K562 (cell line): ENCODE results near the gene PTPRR. TPM values are rescaled to one million over a fixed set of nuclear protein-coding genes. Genes with fewer than 3 reads are reported as not detected.

Experiments used
- ATAC-seq: fragments of 200-7000 bp; cut with Tn5 transposase; 3 replicates; pipeline ENCODE4 v1.9.1; 2020; ENCODE audit warnings: moderate library complexity
- BruUV-seq: library from RNA; stranded (reverse); fragments of 400-500 nt; replicated peaks from 2 replicates; lab custom pipeline; 2021; lab: Mats Ljungman, UMichigan
- CTCF ChIA-PET: fragments of 300-600 bp; formaldehyde crosslinking; extraction: SDS; loops from one replicate; lab custom pipeline; 2021; ENCODE audit warnings: low intra/inter-chr PET ratio; lab: Yijun Ruan, JAX
- POLR2A ChIA-PET: fragments of 300-600, 350-650 bp; sonication (Branson Sonifier 250); formaldehyde crosslinking; extraction: SDS; loops from one replicate; lab custom pipeline; 2021; ENCODE audit warnings: antibody characterized with exemption, inconsistent platforms; lab: Yijun Ruan, JAX
- DNase-seq, 4 experiments: peaks; one replicate each; pipeline versions ENCODE4 v3.0.0 to v3.0.0-alpha.2; 2011 to 2018; ENCODE audit warnings: low spot score in 3 of 4, mixed read lengths in 3 of 4; ENCODE audit errors: extremely low read depth in 1 of 4
- FAIRE-seq: peaks from 2 replicates; lab custom pipeline; 2011; peaks lifted over from hg19 to GRCh38; lab: Jason Lieb, UNC
- H2AFZ ChIP-seq: 2 replicates; pipeline ENCODE4 v1.6.0; 2011; ENCODE audit warnings: low read depth, low read length, control low read depth, inconsistent platforms
- H3K27ac ChIP-seq: fragments of 200-600 bp; 3 replicates; pipeline ENCODE4 v1.8.0; 2011; ENCODE audit warnings: low read depth, mild to moderate bottlenecking, control low read depth, inconsistent platforms, low read length, moderate library complexity, mixed read lengths; ENCODE audit errors: extremely low read depth
- H3K27me3 ChIP-seq, 2 experiments: fragments of 300-600 bp in 1 of 2; 2 replicates in 1 of 2; 3 replicates in 1 of 2; pipeline versions ENCODE4 v1.6.0 to v1.8.0; 2011; ENCODE audit warnings: inconsistent platforms in 2 of 2, low read length in 2 of 2, mild to moderate bottlenecking in 1 of 2, mixed read lengths in 1 of 2, moderate library complexity in 1 of 2; ENCODE audit not compliant: control insufficient read depth in 2 of 2, insufficient read depth in 2 of 2
- H3K36me3 ChIP-seq: fragments of 300-600 bp; 3 replicates; pipeline ENCODE4 v1.8.0; 2011; ENCODE audit warnings: mild to moderate bottlenecking, low read length, inconsistent platforms; ENCODE audit not compliant: control insufficient read depth, insufficient read depth
- H3K4me1 ChIP-seq, 2 experiments: fragments of 200-600 bp in 1 of 2; replicated peaks in 1 of 2; 2 replicates in 1 of 2; 3 replicates in 1 of 2; pipeline versions ENCODE4 v1.5.1 to v1.8.0; 2011; ENCODE audit warnings: inconsistent platforms in 2 of 2, low read length in 2 of 2, mild to moderate bottlenecking in 1 of 2, mixed read lengths in 1 of 2, moderate library complexity in 1 of 2; ENCODE audit not compliant: control insufficient read depth in 2 of 2, insufficient read depth in 2 of 2
- H3K4me2 ChIP-seq: 2 replicates; pipeline ENCODE4 v1.6.1; 2011; ENCODE audit warnings: low read length, control low read depth, inconsistent platforms, mixed read lengths; ENCODE audit not compliant: insufficient read depth
- H3K4me3 ChIP-seq: fragments of 200-600 bp; sonication (generic), shearing (Covaris generic); 2 replicates; pipeline ENCODE4 v1.5.1; 2016; ENCODE audit warnings: control low read depth, inconsistent platforms
- H3K79me2 ChIP-seq: fragments of 200-600 bp; 3 replicates; pipeline ENCODE4 v1.8.0; 2011; ENCODE audit warnings: low read length, inconsistent platforms; ENCODE audit not compliant: control insufficient read depth, insufficient read depth
- H3K9ac ChIP-seq, 2 experiments: 2 replicates each; pipeline versions ENCODE4 v1.6.0 to v1.6.1; 2011; ENCODE audit warnings: low read depth in 2 of 2, low read length in 2 of 2, control low read depth in 1 of 2, inconsistent platforms in 1 of 2, mild to moderate bottlenecking in 1 of 2, mixed read lengths in 1 of 2; ENCODE audit not compliant: insufficient read depth in 1 of 2
- H3K9me1 ChIP-seq: one replicate; pipeline ENCODE4 v1.6.0; 2011; ENCODE audit warnings: inconsistent platforms, mild to moderate bottlenecking, low read length, moderate library complexity; ENCODE audit not compliant: control insufficient read depth, insufficient read depth
- H3K9me3 ChIP-seq: replicated peaks from 2 replicates; pipeline ENCODE4 v1.5.1; 2011; ENCODE audit warnings: low read depth, low read length, inconsistent platforms; ENCODE audit not compliant: control insufficient read depth, insufficient read depth
- H4K20me1 ChIP-seq: replicated peaks from 2 replicates; pipeline ENCODE4 v1.6.1; 2011; ENCODE audit warnings: low read length, inconsistent platforms, mixed read lengths; ENCODE audit not compliant: control insufficient read depth, insufficient read depth
- CBX5 ChIP-seq: IDR thresholded peaks from 2 replicates; pipeline ENCODE4 v1.6.1; 2014; ENCODE audit warnings: low read depth, borderline replicate concordance
- ERF ChIP-seq: fragments of 450-650 bp; formaldehyde crosslinking; IDR thresholded peaks from 2 replicates; pipeline ENCODE4 v1.4.0; 2020; ENCODE audit warnings: mild to moderate bottlenecking, mixed read lengths
- NCOR1 ChIP-seq: fragments of 450-650 bp; IDR thresholded peaks from 2 replicates; pipeline ENCODE4 v1.6.1; 2016; ENCODE audit warnings: mild to moderate bottlenecking, moderate library complexity
- PHB ChIP-seq: fragments of 250-450 bp; sonication (Bioruptor Pico); IDR thresholded peaks from 2 replicates; pipeline ENCODE4 v1.5.0; 2021
- POU5F1 ChIP-seq: fragments of 150-350 bp; IDR thresholded peaks from 2 replicates; pipeline ENCODE4 v1.6.1; 2014; ENCODE audit warnings: borderline replicate concordance, low read length, low read depth, mild to moderate bottlenecking; ENCODE audit not compliant: partially characterized antibody
- RBM22 ChIP-seq: fragments of 200-400 bp; formaldehyde crosslinking; IDR thresholded peaks from 2 replicates; pipeline ENCODE4 v1.6.1; 2018; ENCODE audit warnings: low read length, low read depth; ENCODE audit not compliant: poor library complexity, severe bottlenecking
- SREBF1 ChIP-seq: fragments of 150-350 bp; IDR thresholded peaks from 2 replicates; pipeline ENCODE4 v1.6.1; 2014; ENCODE audit warnings: antibody characterized with exemption, low read depth, low read length, borderline replicate concordance
- ZNF23 ChIP-seq: fragments of 250-450 bp; sonication (Bioruptor Pico); IDR thresholded peaks from 2 replicates; pipeline ENCODE4 v1.4.0; 2020; ENCODE audit warnings: mild to moderate bottlenecking
- ZZZ3 ChIP-seq: fragments of 450-650 bp; IDR thresholded peaks from 2 replicates; pipeline ENCODE4 v1.6.1; 2016; ENCODE audit warnings: antibody characterized with exemption, mild to moderate bottlenecking, moderate library complexity
- WGBS: fragments of 100-300 bp; shearing (Covaris generic); methylation state at CpG from one replicate; pipeline ENCODE4 v1.1.6; 2016; ENCODE audit warnings: low coverage, mixed read lengths; ENCODE audit not compliant: insufficient coverage; ENCODE audit errors: missing lambda C conversion rate; 5-methylcytosine and 5-hydroxymethylcytosine counted together
- in situ Hi-C: fragments of 300-500 bp; cut with MboI; formaldehyde crosslinking; loops from 4 replicates; pipeline ENCODE4 v1.15.0; 2018; ENCODE audit warnings: inconsistent platforms, mixed read lengths
- intact Hi-C: fragments of 100-400 bp; cut with micrococcal nuclease; formaldehyde crosslinking; loops from 2 replicates; pipeline ENCODE4 v1.14.2; 2022
- polyA plus RNA-seq, 8 experiments: library from polyadenylated mRNA; depleted of rRNA in 4 of 8; stranded (reverse) in 5 of 8; unstranded in 3 of 8; fragments of >200 nt; fragmentation: Nextera tagmentation in 2 of 8; fragmentation: Illumina TruSeq in 1 of 8; extraction: Ambion mirVana in 2 of 8; extraction: Trizol in 1 of 8; gene quantifications; 2 replicates each; pipeline versions ENCODE4 v1.2.1 to v1.2.3, GENCODE V29; 2011 to 2014; ENCODE audit warnings: inconsistent platforms in 1 of 8, missing spikeins in 1 of 8
- total RNA-seq, 7 experiments: library from RNA; depleted of rRNA in 6 of 7; stranded (reverse); fragments of >200 nt in 6 of 7; fragmentation: Illumina TruSeq in 2 of 7; extraction: Trizol in 2 of 7; gene quantifications; 2 replicates each; pipeline versions ENCODE4 v1.2.1 to v1.2.3, GENCODE V29; 2011 to 2021; ENCODE audit warnings: low replicate concordance in 1 of 7
- TF ChIP-seq, protein P1 (sequence below): fragments of 450-650 bp; IDR thresholded peaks from 2 replicates; pipeline ENCODE4 v1.7.1; 2018; ENCODE audit warnings: mild to moderate bottlenecking, low read depth; ENCODE audit not compliant: partially characterized antibody
- TF ChIP-seq, protein P2 (sequence below), 2 experiments: fragments of 250-450 bp in 1 of 2; fragments of 450-650 bp in 1 of 2; sonication (Bioruptor Pico) in 1 of 2; IDR thresholded peaks; 2 replicates each; pipeline versions ENCODE4 v1.6.1 to v1.8.0; 2016 to 2021; ENCODE audit warnings: mild to moderate bottlenecking in 2 of 2, moderate library complexity in 2 of 2, missing compliant biosample characterization in 1 of 2, missing genetic modification characterization in 1 of 2
- TF ChIP-seq, protein P3 (sequence below): fragments of 250-450 bp; sonication (Bioruptor Pico); IDR thresholded peaks from 2 replicates; pipeline ENCODE4 v1.5.0; 2021; ENCODE audit warnings: mild to moderate bottlenecking, moderate library complexity

The PTPRR gene
- total and polyA plus RNA-seq, 9 of the 15 experiments (the other 6 are each of a cell fraction or from before 2014, with no cell fraction given), result 6.6 to 41.7 (median 12.3) TPM

DNA sequence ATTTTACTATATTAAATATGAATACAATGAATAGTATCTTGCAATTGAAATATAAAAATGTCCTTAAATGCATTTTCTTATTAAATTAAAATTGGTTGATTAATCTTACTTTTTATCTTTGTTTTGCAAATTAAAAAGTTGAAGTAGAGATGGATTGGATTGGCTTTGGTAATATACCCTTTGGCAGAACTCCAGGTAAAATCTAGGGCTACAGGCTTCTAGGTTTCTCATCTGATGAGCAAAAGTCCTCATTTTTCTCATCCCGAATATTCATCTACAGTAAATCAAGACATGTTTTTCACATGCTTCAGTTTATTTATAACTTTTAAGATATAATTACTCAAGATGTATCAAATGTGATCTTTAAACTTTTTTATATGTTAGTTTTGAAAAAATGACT is 2.2 kb downstream of the PTPRR start (continued):
- TF ChIP-seq, protein P1, sequence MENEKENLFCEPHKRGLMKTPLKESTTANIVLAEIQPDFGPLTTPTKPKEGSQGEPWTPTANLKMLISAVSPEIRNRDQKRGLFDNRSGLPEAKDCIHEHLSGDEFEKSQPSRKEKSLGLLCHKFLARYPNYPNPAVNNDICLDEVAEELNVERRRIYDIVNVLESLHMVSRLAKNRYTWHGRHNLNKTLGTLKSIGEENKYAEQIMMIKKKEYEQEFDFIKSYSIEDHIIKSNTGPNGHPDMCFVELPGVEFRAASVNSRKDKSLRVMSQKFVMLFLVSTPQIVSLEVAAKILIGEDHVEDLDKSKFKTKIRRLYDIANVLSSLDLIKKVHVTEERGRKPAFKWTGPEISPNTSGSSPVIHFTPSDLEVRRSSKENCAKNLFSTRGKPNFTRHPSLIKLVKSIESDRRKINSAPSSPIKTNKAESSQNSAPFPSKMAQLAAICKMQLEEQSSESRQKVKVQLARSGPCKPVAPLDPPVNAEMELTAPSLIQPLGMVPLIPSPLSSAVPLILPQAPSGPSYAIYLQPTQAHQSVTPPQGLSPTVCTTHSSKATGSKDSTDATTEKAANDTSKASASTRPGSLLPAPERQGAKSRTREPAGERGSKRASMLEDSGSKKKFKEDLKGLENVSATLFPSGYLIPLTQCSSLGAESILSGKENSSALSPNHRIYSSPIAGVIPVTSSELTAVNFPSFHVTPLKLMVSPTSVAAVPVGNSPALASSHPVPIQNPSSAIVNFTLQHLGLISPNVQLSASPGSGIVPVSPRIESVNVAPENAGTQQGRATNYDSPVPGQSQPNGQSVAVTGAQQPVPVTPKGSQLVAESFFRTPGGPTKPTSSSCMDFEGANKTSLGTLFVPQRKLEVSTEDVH, result no peak

DNA sequence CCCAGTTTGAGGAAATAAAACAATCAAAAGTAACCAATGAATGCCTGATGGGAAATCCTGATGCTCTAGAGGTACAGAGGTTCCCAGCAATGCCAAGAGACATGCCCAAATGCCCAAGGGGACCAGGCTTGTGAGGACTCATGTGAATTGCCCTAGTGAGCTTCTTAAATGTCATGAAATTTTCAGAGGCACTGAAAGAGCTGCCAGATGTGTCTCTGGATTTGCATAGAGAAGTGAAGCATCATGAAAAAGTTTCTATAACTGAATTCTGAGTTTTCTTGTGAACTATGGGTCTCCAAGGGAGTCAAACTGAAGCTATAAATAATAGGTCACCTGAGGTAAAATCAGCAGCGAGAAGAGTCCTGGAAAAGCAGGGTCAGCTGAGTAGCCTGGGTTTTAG is 9.9 kb downstream of the PTPRR start:
- ATAC-seq (no peak), FAIRE-seq (no peak), DNase-seq (no peak)
- Histone ChIP-seq H3K4me3 (no peak overlapping the region), H3K27me3 (no peaks in the 10 kb centered on the region), H2AFZ (no peak overlapping the region), H4K20me1 (no peaks in the 10 kb centered on the region), H3K36me3 (no peaks in the 10 kb centered on the region), H3K79me2 (no peaks in the 10 kb centered on the region), H3K4me2 (no peak overlapping the region), H3K27ac (no peak overlapping the region), H3K9me1 (no peaks in the 10 kb centered on the region), H3K4me1 (no peaks in the 10 kb centered on the region)
- ChIA-PET CTCF (no interaction called here), POLR2A (no interaction called here)
- no TSS peak for BruUV-seq
- 6% methylated on average over 1 of the region's 1 CpG for WGBS
- intact Hi-C loops (no loop called here), in situ Hi-C loops (no loop called here)
- no peak for TF ChIP-seq RBM22
- TF ChIP-seq NCOR1, result no peak
- TF ChIP-seq, protein P2, sequence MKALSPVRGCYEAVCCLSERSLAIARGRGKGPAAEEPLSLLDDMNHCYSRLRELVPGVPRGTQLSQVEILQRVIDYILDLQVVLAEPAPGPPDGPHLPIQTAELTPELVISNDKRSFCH (CRISPR knock-in tag; IDR thresholded peaks at IDR 0.05), result no peak
- TF ChIP-seq, protein P2 (tag; IDR thresholded peaks at IDR 0.05), result no peak
- no peak for TF ChIP-seq ZNF23 (CRISPR knock-in tag)
- no peak for TF ChIP-seq ERF (CRISPR knock-in tag)
- TF ChIP-seq CBX5, result no peak
- TF ChIP-seq POU5F1, result no peak
- TF ChIP-seq PHB (CRISPR knock-in tag), result no peak
- TF ChIP-seq, protein P3, sequence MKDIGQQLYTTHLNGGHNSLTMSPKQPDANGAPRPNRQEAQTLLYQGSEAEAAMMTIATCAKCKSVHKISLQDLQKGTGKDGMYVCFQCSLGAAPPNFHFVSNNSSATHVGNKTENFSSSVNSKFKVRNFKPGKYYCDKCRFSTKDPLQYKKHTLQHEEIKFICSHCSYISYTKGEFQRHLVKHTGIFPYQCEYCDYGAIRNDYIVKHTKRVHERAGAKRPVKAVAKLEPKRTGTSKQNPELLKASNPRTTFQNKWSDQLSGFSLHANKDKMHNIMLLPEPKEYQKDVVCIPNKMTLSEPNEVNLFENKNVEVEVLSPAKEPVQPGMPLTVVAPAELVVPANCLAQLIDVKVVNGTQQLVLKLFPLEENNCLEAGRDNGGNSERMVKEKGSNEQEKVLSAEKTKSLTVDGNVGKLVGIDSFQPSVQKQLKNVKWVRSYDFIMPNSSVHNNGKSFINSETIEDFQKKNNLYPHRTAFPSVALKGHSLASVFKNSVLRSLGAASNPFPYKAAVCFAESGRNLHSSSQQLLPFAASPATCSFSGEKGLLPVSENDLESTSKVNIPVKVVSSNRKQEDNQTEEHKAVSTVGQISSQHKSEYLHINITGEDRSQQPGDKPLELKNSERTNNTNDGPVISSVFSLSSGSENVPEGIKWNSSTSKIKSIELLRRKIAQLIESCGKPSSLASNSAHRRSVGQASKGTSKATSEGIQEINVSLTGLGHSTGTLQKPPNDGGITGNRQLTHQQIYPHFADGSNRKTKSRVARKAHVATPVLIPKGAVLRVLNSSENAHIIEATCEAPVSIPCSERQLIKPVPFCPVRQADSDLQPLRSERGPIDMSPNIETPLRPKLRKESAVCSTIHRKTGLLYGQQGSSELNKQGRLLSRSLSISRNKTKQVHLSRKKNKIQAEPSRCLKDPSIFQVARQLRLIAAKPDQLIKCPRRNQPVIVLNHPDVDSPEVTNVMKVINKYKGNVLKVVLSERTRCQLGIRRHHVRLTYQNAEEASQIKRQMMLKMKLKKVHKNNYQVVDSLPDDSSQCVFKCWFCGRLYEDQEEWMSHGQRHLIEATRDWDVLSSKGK, result no peak
- TF ChIP-seq ZZZ3, result no peak
- no peak for TF ChIP-seq SREBF1
- TF ChIP-seq, all 486 proteins: peak for 0
- Histone ChIP-seq H3K9ac (no peak overlapping the region), H3K9me3 (no peaks in the 10 kb centered on the region)
